ENCODE measurements around the gene PSMD4.

The PSMD4 gene

GRCh38 chr1:151311011-151311410, 56.5 kb downstream of the PSMD4 start:
- DNase-seq = no peak

GRCh38 chr1:151311589-151312331, 57.2 kb downstream of the PSMD4 start:
- no peak for DNase-seq

- DNase-seq = no peak
These were observed 57.9 kb downstream of the PSMD4 start for GRCh38 chr1:151312411-151312810.

GRCh38 chr1:151312826-151313225, 58.3 kb downstream of the PSMD4 start:
- DNase-seq = no peak

GRCh38 chr1:151313501-151313900, 59.0 kb downstream of the PSMD4 start:
- no peak for DNase-seq

GRCh38 chr1:151314137-151314875, 59.8 kb downstream of the PSMD4 start:
- DNase-seq = no peak

- no peak for DNase-seq
These were observed 61.2 kb downstream of the PSMD4 start for GRCh38 chr1:151315565-151316235.

All from SHP77 (cell line).